Measurements from ENCODE around the gene SULT4A1. TPM values are rescaled to one million over a fixed set of nuclear protein-coding genes. Genes with fewer than 3 reads are reported as not detected.
A peak's percentile ranks its signal among the peaks of the same experiment; 100 is the strongest.

SULT4A1 gene
- total RNA-seq, 4 donors from 2014 or later = 0.27 to 0.53 (median 0.47) TPM; not detected in 1

DNA sequence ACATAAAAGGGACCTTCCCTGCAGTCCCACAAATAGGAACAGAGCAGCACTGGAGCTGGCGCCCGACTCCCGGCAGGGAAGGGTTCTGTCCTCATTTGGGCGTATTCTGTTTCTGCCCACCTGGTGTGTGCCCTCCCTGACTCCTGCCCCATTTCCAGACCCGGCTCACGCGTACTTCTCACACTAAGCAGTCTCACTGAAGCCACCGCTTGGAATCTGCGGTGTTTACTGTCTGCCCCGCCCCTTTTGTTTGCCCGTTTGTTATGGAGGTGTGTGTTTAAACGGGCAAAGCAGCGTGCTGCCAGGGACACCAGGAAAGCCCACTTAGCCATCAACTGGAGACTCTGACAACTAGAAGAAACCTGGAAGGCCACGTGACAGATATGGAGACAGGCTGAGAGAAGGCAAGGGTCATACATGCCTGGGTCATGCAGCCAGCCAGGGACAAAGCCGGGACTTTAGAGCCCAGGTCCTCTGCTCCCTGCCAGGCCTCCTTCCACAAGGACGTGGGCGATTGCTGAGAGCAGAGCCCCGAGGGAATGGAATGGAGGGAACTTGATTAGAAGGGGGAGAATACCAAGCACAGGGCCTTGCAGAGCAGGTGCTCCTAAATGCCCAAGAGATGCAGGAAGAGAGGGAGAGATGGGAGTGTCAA, 41.5 kb downstream of the SULT4A1 start:
- Histone ChIP-seq H3K36me3 (no peaks in the 10 kb centered on the region), H3K9me3 (no peaks in the 10 kb centered on the region), H3K27me3 (no peaks in the 10 kb centered on the region), H3K4me1 (no peaks in the 10 kb centered on the region), H3K4me3 (no peak overlapping the region), H3K27ac (no peak overlapping the region)
- TF ChIP-seq POLR2A (IDR thresholded peaks at IDR 0.05) = no peak
- TF ChIP-seq, protein P1, sequence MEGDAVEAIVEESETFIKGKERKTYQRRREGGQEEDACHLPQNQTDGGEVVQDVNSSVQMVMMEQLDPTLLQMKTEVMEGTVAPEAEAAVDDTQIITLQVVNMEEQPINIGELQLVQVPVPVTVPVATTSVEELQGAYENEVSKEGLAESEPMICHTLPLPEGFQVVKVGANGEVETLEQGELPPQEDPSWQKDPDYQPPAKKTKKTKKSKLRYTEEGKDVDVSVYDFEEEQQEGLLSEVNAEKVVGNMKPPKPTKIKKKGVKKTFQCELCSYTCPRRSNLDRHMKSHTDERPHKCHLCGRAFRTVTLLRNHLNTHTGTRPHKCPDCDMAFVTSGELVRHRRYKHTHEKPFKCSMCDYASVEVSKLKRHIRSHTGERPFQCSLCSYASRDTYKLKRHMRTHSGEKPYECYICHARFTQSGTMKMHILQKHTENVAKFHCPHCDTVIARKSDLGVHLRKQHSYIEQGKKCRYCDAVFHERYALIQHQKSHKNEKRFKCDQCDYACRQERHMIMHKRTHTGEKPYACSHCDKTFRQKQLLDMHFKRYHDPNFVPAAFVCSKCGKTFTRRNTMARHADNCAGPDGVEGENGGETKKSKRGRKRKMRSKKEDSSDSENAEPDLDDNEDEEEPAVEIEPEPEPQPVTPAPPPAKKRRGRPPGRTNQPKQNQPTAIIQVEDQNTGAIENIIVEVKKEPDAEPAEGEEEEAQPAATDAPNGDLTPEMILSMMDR (IDR thresholded peaks at IDR 0.05) = no peak
- DNase-seq = peak in 1 of 3 donors; percentile 35

DNA sequence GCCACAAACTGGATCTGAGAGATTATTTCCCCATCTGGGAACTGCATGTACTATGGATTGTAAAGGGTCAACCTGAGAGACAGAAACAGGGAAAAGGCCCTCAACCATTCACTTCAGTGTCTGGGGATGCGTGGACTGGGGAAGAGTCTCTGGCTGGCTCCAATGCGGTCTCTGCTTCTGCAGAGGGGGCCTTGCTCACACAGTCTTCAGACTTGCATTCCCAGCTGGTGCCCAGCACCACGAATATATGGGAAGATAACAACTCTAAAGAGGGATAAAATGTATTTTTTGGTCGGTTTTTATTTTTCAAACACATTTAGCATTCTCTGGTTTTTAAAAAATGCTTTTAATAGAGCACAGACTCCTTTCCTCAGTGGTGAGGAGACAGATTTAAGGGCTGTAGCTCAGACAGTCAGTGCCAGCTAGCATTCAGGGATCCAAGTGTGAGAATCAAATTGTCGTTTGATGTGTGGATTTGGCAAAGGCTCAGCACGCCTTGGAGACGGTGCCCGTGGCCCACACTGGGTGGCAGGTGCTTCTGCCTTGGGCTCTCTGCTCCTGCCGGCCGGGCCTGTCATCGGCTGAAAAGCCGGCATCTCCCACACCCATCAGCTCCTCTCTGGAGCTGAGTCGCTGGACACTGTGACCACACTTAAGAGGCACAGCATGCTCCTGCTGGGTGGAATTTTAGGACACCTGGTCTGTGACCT, 42.2 kb downstream of the SULT4A1 start:
- Histone ChIP-seq H3K4me1 (no peaks in the 10 kb centered on the region), H3K4me3 (no peak overlapping the region), H3K9me3 (no peaks in the 10 kb centered on the region), H3K27me3 (no peaks in the 10 kb centered on the region), H3K36me3 (no peaks in the 10 kb centered on the region), H3K27ac (no peak overlapping the region)
- TF ChIP-seq, protein P1 (IDR thresholded peaks at IDR 0.05) = no peak
- no peak for TF ChIP-seq POLR2A (IDR thresholded peaks at IDR 0.05)
- peak in 1 of 3 donors; percentile 14 for DNase-seq

DNA sequence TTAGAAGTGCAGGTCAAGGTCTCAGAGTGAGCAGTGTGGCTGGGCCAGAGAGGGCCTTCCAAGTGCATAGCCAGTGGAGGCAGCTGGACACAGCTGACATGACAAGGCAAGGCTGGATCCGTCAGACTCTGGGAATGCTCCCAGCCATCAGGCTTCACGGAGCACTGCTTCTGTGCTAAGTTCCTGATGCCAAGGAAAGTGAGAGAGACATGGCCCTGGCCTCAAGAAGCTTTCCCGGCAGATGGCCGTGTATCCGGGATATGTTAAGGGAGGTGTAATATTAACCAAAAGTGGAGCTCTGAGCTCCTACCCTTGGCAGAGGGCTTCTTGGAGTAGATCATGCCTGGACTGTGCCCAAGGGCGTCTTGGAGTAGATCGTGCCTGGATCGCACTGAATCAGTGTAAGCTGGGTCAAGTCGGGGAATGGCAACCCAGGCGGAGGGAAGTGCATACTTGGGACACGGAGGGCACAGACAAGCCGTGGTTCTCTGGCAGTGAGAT, 42.8 kb downstream of the SULT4A1 start:
- Histone ChIP-seq H3K9me3 (no peaks in the 10 kb centered on the region), H3K4me3 (no peak overlapping the region), H3K36me3 (no peaks in the 10 kb centered on the region), H3K27ac (no peak overlapping the region), H3K4me1 (no peaks in the 10 kb centered on the region), H3K27me3 (no peaks in the 10 kb centered on the region)
- TF ChIP-seq, protein P1 (IDR thresholded peaks at IDR 0.05) = no peak
- no peak for TF ChIP-seq POLR2A (IDR thresholded peaks at IDR 0.05)
- no peak for DNase-seq

DNA sequence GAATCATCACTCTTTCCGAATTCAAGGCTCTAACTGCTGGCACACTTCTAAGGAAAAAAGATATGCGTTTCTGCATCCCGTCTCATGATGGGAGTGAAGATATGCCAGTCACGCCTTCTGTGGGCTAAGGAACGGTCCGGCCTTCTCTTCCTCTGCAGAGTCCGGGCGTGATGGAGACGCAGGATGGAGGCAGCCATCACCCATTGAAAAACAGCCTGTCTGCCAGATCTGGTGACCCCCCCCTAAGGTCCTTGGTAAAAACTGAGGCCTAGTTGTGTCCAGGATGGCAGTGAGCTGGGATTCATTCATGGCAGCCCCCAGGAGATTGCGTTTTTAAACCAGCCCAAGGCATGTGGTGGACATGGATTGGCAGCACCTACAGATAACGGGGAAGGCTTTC, 43.3 kb downstream of the SULT4A1 start:
- no peaks in the 10 kb centered on the region for H3K9me3 ChIP-seq
- H3K36me3 ChIP-seq = no peaks in the 10 kb centered on the region
- no peaks in the 10 kb centered on the region for H3K4me1 ChIP-seq
- H3K27me3 ChIP-seq = no peaks in the 10 kb centered on the region
- H3K27ac ChIP-seq = no peak overlapping the region
- H3K4me3 ChIP-seq = no peak overlapping the region
- TF ChIP-seq POLR2A (IDR thresholded peaks at IDR 0.05) = no peak
- TF ChIP-seq, protein P1 (IDR thresholded peaks at IDR 0.05) = no peak
- no peak for DNase-seq

DNA sequence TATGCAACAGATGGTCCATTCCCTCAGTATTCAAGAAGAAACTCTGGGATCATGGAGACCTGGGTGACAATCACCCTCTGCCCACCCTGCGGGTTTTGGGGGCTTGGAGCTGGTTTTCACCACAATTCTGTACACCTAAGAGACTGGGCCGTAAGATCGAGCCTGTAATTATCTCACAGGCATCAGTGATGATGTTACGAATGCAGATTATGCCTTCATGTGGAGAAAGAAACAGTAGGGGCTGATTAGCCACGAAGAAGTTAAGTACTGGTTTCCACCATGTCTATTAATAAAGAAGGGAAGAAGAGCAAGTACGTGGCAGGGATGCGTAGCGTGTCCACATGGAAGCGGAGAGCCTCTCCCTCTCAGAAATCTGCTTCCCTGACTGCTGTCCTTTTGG, 44.9 kb downstream of the SULT4A1 start:
- Histone ChIP-seq H3K4me1 (peaks cover 0 to 9% (median 3%) of the 10 kb centered on the region in 4 donors), H3K36me3 (no peaks in the 10 kb centered on the region), H3K27ac (no peak overlapping the region), H3K4me3 (no peak overlapping the region), H3K27me3 (no peaks in the 10 kb centered on the region), H3K9me3 (no peaks in the 10 kb centered on the region)
- TF ChIP-seq POLR2A (IDR thresholded peaks at IDR 0.05) = no peak
- TF ChIP-seq, protein P1 (IDR thresholded peaks at IDR 0.05) = no peak
- DNase-seq = no peak

Measured in Peyer's patch (tissue), 4 donors.